CD4-positive, CD25-positive, alpha-beta regulatory T cell (primary cell): ENCODE data around the gene RPS6KA1. TPM values are rescaled to one million over a fixed set of nuclear protein-coding genes. Genes with fewer than 3 reads are reported as not detected.

Source experiments
- ATAC-seq, 2 donors: fragments of 150-1000 bp; cut with Tn5 transposase; one replicate each; pipeline ENCODE4 v1.10.0; 2021; ENCODE audit warnings: low read depth in 2 of 2, moderate number of reproducible peaks in 2 of 2, moderate library complexity in 1 of 2
- DNase-seq, 3 donors: peaks; one replicate each; pipeline versions ENCODE4 v3.0.0 to v3.0.0-alpha.2; 2012 to 2022; ENCODE audit warnings: mixed read lengths in 1 of 3
- H3K27ac ChIP-seq: one replicate; pipeline ENCODE4 v1.7.0; 2013; ENCODE audit warnings: mild to moderate bottlenecking, low read length; ENCODE audit not compliant: insufficient read depth, poor library complexity, severe bottlenecking
- H3K27me3 ChIP-seq: one replicate; pipeline ENCODE4 v1.7.0; 2013; ENCODE audit warnings: low read length; ENCODE audit not compliant: control insufficient read depth, insufficient read depth
- H3K36me3 ChIP-seq: one replicate; pipeline ENCODE4 v1.7.0; 2013; ENCODE audit warnings: mild to moderate bottlenecking, low read length, moderate library complexity; ENCODE audit not compliant: control insufficient read depth, insufficient read depth
- H3K4me1 ChIP-seq: 2 replicates; pipeline ENCODE4 v1.7.0; 2013; ENCODE audit warnings: mild to moderate bottlenecking, low read length; ENCODE audit not compliant: insufficient read depth, control insufficient read depth, poor library complexity, severe bottlenecking
- H3K4me3 ChIP-seq: one replicate; pipeline ENCODE4 v1.7.0; 2013; ENCODE audit warnings: low read depth, mild to moderate bottlenecking, low read length, moderate library complexity
- H3K9me3 ChIP-seq, 2 experiments: 1 replicate in 1 of 2; 2 replicates in 1 of 2; pipeline ENCODE4 v1.7.0; 2013; ENCODE audit warnings: low read length in 2 of 2, mild to moderate bottlenecking in 1 of 2, moderate library complexity in 1 of 2; ENCODE audit not compliant: control insufficient read depth in 2 of 2
- H3K27ac Mint-ChIP-seq, 3 donors: one replicate each; pipeline ENCODE4 v1.8.0; 2020 to 2022; ENCODE audit warnings: mild to moderate bottlenecking in 3 of 3, mixed read lengths in 3 of 3, moderate library complexity in 2 of 3
- H3K27me3 Mint-ChIP-seq: one replicate; pipeline ENCODE4 v1.8.0; 2022; ENCODE audit warnings: mild to moderate bottlenecking, mixed read lengths
- H3K36me3 Mint-ChIP-seq: one replicate; pipeline ENCODE4 v1.8.0; 2020; ENCODE audit warnings: mixed read lengths
- H3K4me1 Mint-ChIP-seq, 4 donors: one replicate each; pipeline ENCODE4 v1.8.0; 2020 to 2022; ENCODE audit warnings: mixed read lengths in 4 of 4, mild to moderate bottlenecking in 1 of 4
- H3K4me3 Mint-ChIP-seq, 4 donors: one replicate each; pipeline ENCODE4 v1.8.0; 2020 to 2022; ENCODE audit warnings: mild to moderate bottlenecking in 4 of 4, mixed read lengths in 4 of 4, moderate library complexity in 3 of 4
- H3K9me3 Mint-ChIP-seq, 7 donors: one replicate each; pipeline ENCODE4 v1.8.0; 2020 to 2022; ENCODE audit warnings: mixed read lengths in 7 of 7, mild to moderate bottlenecking in 3 of 7, moderate library complexity in 2 of 7
- polyA plus RNA-seq, 4 donors: library from polyadenylated mRNA; unstranded; fragments of 300-500 nt; fragmentation: Illumina TruSeq; gene quantifications; one replicate each; pipeline ENCODE4 v1.2.3, GENCODE V29; 2021
- total RNA-seq: library from RNA; stranded (reverse); gene quantifications from one replicate; pipeline ENCODE4 v1.2.3, GENCODE V29; 2022

Gene RPS6KA1
- total and polyA plus RNA-seq, 5 donors from 2014 or later = 97.4 to 218 (median 173) TPM

GRCh38 chr1:26546375-26546774 is 16.8 kb downstream of the RPS6KA1 start:
- Histone ChIP-seq H3K4me1 (peaks cover 69% of the 10 kb centered on the region), H3K27me3 (no peaks in the 10 kb centered on the region), H3K4me3 (peak overlapping the region; percentile 90), H3K36me3 (peaks cover 34% of the 10 kb centered on the region), H3K27ac (peak overlapping the region; percentile 73), H3K9me3 (no peaks in the 10 kb centered on the region)
- ATAC-seq = no peak
- H3K27me3 Mint-ChIP-seq = no peaks in the 10 kb centered on the region
- peak overlapping the region; percentile 83 to 97 (median 93) for H3K4me3 Mint-ChIP-seq
- H3K27ac Mint-ChIP-seq = peak overlapping the region; percentile 93 to 96 (median 96)
- peak in 1 of 3 donors; percentile 26 for DNase-seq
- H3K9me3 Mint-ChIP-seq = no peaks in the 10 kb centered on the region
- peaks cover 19% of the 10 kb centered on the region for H3K36me3 Mint-ChIP-seq
- H3K4me1 Mint-ChIP-seq = peaks cover 4 to 78% (median 52%) of the 10 kb centered on the region in 4 donors

GRCh38 chr1:26546819-26547218 is 17.3 kb downstream of the RPS6KA1 start:
- H3K9me3 Mint-ChIP-seq = no peaks in the 10 kb centered on the region
- no peak for DNase-seq
- Histone ChIP-seq H3K4me1 (peaks cover 65% of the 10 kb centered on the region), H3K27ac (peak overlapping the region; percentile 55), H3K27me3 (no peaks in the 10 kb centered on the region), H3K4me3 (peak overlapping the region; percentile 90), H3K9me3 (no peaks in the 10 kb centered on the region), H3K36me3 (peaks cover 38% of the 10 kb centered on the region)
- no peaks in the 10 kb centered on the region for H3K27me3 Mint-ChIP-seq
- H3K4me3 Mint-ChIP-seq = peak overlapping the region; percentile 83 to 97 (median 93)
- H3K36me3 Mint-ChIP-seq = peaks cover 19% of the 10 kb centered on the region
- no peak for ATAC-seq
- H3K27ac Mint-ChIP-seq = peak overlapping the region; percentile 74 to 96 (median 93)
- H3K4me1 Mint-ChIP-seq = peaks cover 4 to 74% (median 47%) of the 10 kb centered on the region in 4 donors

GRCh38 chr1:26548841-26549240 is 19.3 kb downstream of the RPS6KA1 start:
- Histone ChIP-seq H3K27me3 (no peaks in the 10 kb centered on the region), H3K4me3 (no peak overlapping the region), H3K9me3 (no peaks in the 10 kb centered on the region), H3K27ac (no peak overlapping the region), H3K36me3 (peaks cover 55% of the 10 kb centered on the region), H3K4me1 (peaks cover 44% of the 10 kb centered on the region)
- peak overlapping the region in 2 of 4 donors; percentile 44 to 59 for H3K4me3 Mint-ChIP-seq
- H3K9me3 Mint-ChIP-seq = no peaks in the 10 kb centered on the region
- H3K36me3 Mint-ChIP-seq = peaks cover 28% of the 10 kb centered on the region
- no peaks in the 10 kb centered on the region for H3K27me3 Mint-ChIP-seq
- H3K4me1 Mint-ChIP-seq = peaks cover 7 to 57% (median 32%) of the 10 kb centered on the region in 4 donors
- peak overlapping the region; percentile 93 to 96 (median 96) for H3K27ac Mint-ChIP-seq
- DNase-seq (no peak), ATAC-seq (no peak)

GRCh38 chr1:26550946-26551345 is 21.4 kb downstream of the RPS6KA1 start:
- H3K27ac Mint-ChIP-seq = peak overlapping the region in 1 of 3 donors; percentile 63
- no peak for ATAC-seq
- no peaks in the 10 kb centered on the region for H3K27me3 Mint-ChIP-seq
- peaks cover 9 to 39% (median 18%) of the 10 kb centered on the region in 4 donors for H3K4me1 Mint-ChIP-seq
- H3K4me3 ChIP-seq = no peak overlapping the region
- H3K9me3 Mint-ChIP-seq = no peaks in the 10 kb centered on the region
- H3K36me3 Mint-ChIP-seq = peaks cover 27% of the 10 kb centered on the region
- peaks cover 76% of the 10 kb centered on the region for H3K36me3 ChIP-seq
- H3K27me3 ChIP-seq = no peaks in the 10 kb centered on the region
- no peaks in the 10 kb centered on the region for H3K9me3 ChIP-seq
- no peak for DNase-seq
- no peak overlapping the region for H3K27ac ChIP-seq
- no peak overlapping the region for H3K4me3 Mint-ChIP-seq
- H3K4me1 ChIP-seq = peaks cover 30% of the 10 kb centered on the region

- Histone ChIP-seq H3K27ac (no peak overlapping the region), H3K9me3 (no peaks in the 10 kb centered on the region), H3K27me3 (no peaks in the 10 kb centered on the region), H3K36me3 (peaks cover 87% of the 10 kb centered on the region), H3K4me1 (peaks cover 12% of the 10 kb centered on the region), H3K4me3 (no peak overlapping the region)
- H3K27ac Mint-ChIP-seq = peak overlapping the region in 1 of 3 donors; percentile 67
- H3K36me3 Mint-ChIP-seq = peaks cover 31% of the 10 kb centered on the region
- H3K4me1 Mint-ChIP-seq = peaks cover 9 to 21% (median 11%) of the 10 kb centered on the region in 4 donors
- no peaks in the 10 kb centered on the region for H3K27me3 Mint-ChIP-seq
- no peak for ATAC-seq
- no peak overlapping the region for H3K4me3 Mint-ChIP-seq
- H3K9me3 Mint-ChIP-seq = no peaks in the 10 kb centered on the region
- no peak for DNase-seq
These were observed 23.2 kb downstream of the RPS6KA1 start for GRCh38 chr1:26552720-26553119.

- H3K4me1 Mint-ChIP-seq = peaks cover 0 to 7% (median 3%) of the 10 kb centered on the region in 4 donors
- peaks cover 32% of the 10 kb centered on the region for H3K36me3 Mint-ChIP-seq
- DNase-seq (peak in 1 of 3 donors; percentile 38), ATAC-seq (no peak)
- H3K27me3 Mint-ChIP-seq = no peaks in the 10 kb centered on the region
- H3K4me3 ChIP-seq = no peak overlapping the region
- no peaks in the 10 kb centered on the region for H3K4me1 ChIP-seq
- H3K9me3 ChIP-seq = no peaks in the 10 kb centered on the region
- peaks cover 88% of the 10 kb centered on the region for H3K36me3 ChIP-seq
- no peaks in the 10 kb centered on the region for H3K27me3 ChIP-seq
- H3K27ac ChIP-seq = no peak overlapping the region
- H3K9me3 Mint-ChIP-seq = no peaks in the 10 kb centered on the region
- peak overlapping the region in 1 of 3 donors; percentile 52 for H3K27ac Mint-ChIP-seq
- H3K4me3 Mint-ChIP-seq = no peak overlapping the region
These were observed 24.6 kb downstream of the RPS6KA1 start for GRCh38 chr1:26553942-26554682.

- Mint-ChIP-seq H3K27ac (no peak overlapping the region), H3K4me1 (peaks cover 0 to 5% (median 3%) of the 10 kb centered on the region in 4 donors), H3K4me3 (no peak overlapping the region), H3K27me3 (no peaks in the 10 kb centered on the region), H3K36me3 (peaks cover 32% of the 10 kb centered on the region), H3K9me3 (no peaks in the 10 kb centered on the region)
- Histone ChIP-seq H3K27ac (no peak overlapping the region), H3K9me3 (no peaks in the 10 kb centered on the region), H3K4me3 (no peak overlapping the region), H3K36me3 (peaks cover 86% of the 10 kb centered on the region), H3K27me3 (no peaks in the 10 kb centered on the region), H3K4me1 (no peaks in the 10 kb centered on the region)
- DNase-seq (no peak), ATAC-seq (no peak)
These were observed 25.2 kb downstream of the RPS6KA1 start for GRCh38 chr1:26554781-26555180.
